Stimulated activated CD4-positive, alpha-beta T cell treated with anti-CD3 and anti-CD28 coated beads, Interleukin-2, amount 100 ng/mL, for 24 hours (primary cell): ENCODE results near the gene FILIP1L.

Source experiments
- DNase-seq, 2 donors: peaks; one replicate each; pipeline ENCODE4 v3.0.0-alpha.2; 2020

The FILIP1L gene

DNA sequence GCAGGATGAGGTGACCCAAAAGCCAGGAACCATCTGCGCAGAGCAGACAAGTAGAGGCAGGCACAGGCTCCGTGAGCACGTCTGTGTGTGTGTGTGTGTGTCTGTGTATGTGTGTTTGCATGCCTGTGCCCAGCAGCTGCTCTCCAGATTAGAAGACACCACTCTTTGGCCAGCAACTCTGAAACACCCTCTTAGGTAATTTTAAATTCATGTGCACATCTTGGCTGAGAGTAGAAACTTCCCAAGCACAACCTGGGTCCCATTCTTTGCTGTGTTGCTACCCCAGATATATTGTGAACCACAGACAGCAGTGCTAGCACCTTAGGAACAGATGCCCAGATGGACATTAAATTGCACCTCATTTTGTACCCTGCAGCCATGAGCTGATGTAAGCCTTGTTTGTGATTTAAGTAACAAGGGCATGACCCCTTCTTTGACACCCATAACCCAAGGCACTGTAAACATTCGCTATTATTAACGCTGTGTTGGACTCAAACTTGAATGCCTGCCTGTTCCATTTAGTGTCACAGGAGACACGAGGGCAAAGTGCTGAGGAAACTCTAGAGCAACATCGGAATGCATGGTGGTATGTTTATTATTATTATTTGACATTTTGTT, at the start of gene FILIP1L:
Gene FILIP1L, minus strand, starts transcription at position 89 of the 618 bp plus-strand sequence.
- DNase-seq, result no peak

DNA sequence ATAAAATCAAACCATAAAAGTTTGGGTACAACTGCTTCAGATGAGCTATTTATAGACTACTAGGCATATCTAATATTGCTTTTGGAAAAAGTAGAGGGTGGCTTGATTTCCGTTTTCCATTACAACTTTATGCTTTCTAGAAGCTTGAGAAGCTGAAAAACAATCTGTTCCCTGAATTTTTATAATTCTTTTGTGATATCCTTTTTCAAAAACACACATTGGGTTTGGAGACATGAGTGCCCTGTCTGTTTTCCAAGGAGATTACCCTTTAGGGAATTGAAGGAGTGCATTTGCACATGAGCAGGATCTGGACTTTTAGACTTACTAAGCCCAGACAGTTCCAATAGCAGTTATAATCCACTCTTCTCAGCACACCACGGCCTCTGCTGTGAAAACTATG, 49.5 kb upstream of the FILIP1L start:
- DNase-seq, result no peak

DNA sequence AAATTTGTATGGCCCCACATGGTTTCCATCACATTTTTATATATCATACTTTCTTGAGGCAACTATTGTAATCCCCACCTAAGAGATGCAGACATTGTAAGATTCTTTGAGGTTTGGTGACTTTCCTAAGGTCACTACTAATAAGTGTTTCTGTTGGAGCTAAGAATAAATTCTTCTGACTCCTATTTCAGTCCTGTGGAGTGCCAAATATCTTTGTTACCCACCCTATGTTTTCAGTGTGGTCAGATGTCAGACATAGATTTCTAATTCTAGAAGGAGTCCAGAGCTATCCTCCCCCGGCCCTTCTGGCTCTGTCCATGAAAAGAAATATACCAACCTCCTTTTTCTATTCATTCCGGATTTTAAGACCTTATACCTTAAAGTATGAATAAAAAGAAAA, 46.2 kb upstream of the FILIP1L start:
- DNase-seq, result no peak

DNA sequence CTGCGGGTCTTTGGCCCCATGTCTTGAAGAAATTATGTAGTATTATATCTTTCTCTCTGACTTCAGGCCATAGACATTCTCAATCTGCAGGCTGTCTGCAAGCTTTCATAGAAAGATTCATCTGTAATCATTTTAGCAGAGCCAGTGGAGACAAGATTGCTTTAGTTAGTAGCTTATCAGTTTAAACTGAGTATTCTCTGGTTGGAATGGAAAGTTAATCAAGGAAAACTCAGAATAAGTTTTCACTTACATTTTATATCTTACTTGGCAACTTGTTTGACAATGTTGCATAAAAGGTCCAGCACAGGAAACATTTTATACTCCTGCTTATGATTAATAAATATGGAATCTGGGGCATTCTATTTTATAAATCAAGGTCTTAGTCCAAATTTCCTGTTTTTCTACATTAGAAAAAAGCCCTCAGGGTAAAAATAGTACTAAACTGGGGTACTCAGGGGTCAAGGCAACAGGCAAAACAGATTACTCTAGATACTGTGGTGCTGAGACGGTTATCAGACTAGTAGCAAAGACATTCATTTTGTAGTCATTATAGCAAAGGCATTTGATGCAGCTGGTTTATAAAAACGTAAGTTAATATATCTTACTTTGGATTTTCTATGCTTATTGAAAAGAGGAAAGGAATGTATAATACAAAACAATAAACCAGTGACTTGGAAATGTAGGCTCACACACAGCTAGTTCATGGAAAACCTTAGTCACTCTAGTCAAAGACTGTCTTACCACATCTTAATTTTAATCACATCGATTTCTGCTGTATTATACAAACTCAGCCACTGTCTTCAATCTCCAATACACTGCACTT, 45.2 kb upstream of the FILIP1L start:
- DNase-seq, result no peak

- no peak for DNase-seq
Measured at GRCh38 chr3:100158918-100159330, 44.6 kb upstream of the FILIP1L start.

- DNase-seq, result no peak
Measured at GRCh38 chr3:100157685-100158084, 43.4 kb upstream of the FILIP1L start.

- DNase-seq, result no peak
Measured at GRCh38 chr3:100155590-100155989, 41.3 kb upstream of the FILIP1L start.

DNA sequence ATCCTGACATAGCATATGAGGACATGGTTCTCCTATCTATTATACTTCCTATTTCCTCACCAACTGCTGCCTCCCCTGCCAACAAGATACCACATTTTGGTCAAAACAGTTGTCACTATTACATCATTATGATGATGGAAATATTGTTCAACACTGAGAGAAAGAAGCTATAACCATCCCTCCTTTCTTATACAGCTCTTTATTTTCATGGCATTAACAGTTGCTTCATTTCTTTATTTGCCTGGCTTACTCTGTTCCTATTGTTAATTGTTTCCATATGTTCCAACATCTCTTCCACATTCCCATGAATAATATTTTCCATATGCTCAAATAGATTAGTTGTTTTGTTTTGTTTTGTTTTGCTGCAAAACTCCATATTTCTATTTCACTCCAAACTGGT, 40.8 kb upstream of the FILIP1L start:
- DNase-seq, result no peak

DNA sequence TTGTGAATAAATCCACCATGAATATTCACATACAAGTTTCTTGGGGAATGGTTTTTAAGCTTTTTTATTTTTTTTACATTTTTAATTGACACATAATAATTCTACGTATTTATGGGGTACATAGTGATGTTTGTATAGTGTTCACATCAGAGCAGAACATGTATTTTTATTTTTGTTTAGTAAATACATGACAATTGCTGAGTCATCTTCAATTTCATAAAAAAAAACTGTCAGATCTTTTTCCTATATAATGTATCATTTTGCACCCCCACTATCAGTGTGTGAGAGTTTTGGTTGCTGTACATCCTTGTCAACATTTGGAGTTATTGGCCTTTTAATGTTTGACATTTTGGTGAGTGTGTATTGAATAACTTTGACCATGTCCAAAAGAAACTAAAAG, 39.9 kb upstream of the FILIP1L start:
- no peak for DNase-seq

DNA sequence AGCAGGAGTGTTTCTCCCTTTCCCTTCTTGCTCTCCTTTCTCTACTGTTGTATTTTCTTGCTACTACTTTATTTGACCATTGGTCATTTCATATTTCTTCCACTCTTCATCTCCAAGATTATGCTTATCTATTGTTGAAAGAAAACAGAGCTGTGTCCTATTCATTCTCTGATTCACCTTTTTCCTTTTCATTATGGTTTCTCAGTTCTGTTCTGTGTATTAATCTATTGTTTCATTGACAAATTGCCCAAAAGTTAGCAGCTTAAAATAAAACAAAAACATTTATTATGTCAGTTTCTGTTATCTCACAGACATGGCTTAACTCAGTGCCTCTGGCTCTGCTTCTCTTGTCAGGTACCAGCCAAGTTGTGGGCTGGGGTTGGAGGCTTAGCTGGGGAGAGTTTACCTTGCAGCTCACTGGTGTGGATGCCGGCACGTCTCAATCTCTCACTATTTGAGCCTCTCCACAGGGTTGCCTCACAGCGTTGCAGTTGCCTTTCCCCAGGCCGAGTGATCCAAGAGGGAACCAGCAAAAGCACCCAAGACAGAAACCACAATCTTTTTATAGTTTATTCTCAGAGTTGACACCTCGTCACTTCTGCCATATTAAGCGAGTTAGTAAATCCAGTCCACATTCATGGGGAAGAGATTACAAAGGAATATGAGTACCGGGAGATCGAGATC, 36.9 kb upstream of the FILIP1L start:
- no peak for DNase-seq

DNA sequence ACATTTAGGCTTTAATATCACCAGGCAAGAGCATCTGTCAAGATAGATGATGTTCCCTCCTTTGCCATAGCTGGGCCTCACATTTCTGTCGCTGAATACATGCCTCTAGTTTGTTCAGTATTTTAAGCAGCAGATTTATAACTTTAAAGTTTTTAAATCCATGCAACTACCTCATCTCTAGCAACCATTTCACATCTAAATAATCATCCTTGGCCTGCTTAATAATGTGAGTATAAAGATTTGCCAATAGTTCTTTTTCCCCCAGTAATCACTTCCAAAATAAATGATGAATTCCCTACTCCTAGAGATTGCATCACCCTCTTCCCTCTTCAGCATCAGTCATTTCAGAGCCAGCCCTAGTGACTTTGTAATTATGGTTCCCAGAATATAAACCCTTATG, 36.2 kb upstream of the FILIP1L start:
- no peak for DNase-seq

DNA sequence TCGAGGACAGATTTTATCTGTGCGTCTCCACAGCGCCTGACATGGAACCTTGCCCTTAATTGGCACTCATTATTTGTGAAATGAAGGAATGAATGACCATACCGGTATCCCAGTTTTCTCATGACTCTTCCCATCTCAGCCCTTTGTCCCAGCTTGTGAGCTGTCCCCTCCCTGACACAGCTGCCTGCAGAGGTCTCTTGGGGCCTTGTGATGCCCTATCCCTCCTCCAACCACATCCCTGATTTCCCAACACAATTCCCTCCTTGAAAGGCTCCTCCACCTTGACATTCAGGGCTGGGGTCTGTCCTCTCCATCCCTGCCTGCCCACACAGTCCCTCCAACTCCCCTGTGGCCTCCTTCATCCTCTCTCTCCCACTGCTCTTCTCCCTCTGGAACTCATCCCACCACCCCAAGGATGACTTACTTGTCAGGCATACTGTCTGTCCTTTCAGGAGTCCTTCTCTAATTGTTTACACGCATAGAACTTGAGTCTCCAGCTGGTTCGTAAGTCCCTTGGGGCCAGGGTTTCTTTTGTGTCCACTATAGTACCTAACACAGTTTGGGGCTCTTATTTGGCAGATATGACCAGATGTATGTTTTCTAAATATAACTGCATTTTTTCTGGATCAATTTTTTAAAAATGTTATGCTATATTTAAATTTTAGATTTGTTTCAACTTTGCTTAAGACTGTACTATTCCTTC, 35.6 kb upstream of the FILIP1L start:
- no peak for DNase-seq

DNA sequence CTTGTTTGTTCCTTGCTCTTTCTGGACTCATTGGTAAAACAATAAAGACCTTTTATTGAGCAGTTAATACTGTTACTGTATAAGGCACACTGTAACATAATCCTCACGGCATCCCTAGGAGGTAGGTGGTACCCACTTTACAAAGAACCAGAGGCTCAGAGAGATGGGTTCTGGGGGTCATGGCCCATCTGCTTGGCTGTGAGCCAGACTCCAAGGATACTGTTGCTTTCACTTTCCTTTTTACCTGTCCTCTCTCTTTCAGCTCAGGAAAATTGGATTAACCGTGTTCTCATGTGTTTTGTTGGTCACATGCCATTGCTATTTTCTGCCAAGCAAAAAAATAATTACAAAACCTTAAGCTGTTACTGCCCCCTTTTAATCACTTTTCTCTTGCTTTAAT, 34.8 kb upstream of the FILIP1L start:
- DNase-seq, result no peak

DNA sequence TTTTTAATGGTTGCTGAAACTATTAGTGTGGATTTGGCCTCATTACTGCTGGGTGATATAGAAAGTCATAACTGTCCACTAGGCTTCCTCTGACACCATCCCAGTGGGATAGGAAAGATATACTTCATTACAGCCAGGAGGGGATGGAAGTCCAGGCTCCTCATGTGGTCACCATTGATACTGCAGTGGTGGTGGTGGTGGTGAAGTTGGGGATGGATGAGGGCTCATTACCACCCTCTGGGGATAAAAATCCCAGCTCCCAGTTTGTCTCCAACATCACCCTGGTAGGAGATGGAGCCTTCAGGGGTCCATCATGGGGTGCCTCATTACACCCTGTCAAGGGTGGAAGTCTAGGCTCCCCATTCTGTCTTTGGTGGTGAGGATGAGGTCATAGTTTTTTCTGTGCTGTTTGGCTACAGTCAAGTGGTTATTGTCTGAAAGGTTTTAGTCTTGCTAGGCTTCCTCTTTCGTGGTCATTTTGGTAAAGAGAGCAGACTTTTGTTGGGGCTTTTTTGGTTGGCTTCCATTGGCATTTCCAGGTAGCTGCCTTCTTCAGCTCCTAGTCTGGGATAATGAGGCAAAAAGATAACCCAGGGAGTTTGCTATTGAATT, 30.1 kb upstream of the FILIP1L start:
- DNase-seq, result no peak

- no peak for DNase-seq
Measured at GRCh38 chr3:100141586-100141985, 27.3 kb upstream of the FILIP1L start.

- no peak for DNase-seq
Measured at GRCh38 chr3:100140976-100141375, 26.7 kb upstream of the FILIP1L start.

GRCh38 chr3:100136921-100137320, 22.6 kb upstream of the FILIP1L start:
- no peak for DNase-seq

GRCh38 chr3:100131241-100131640, 16.9 kb upstream of the FILIP1L start:
- DNase-seq, result no peak

DNA sequence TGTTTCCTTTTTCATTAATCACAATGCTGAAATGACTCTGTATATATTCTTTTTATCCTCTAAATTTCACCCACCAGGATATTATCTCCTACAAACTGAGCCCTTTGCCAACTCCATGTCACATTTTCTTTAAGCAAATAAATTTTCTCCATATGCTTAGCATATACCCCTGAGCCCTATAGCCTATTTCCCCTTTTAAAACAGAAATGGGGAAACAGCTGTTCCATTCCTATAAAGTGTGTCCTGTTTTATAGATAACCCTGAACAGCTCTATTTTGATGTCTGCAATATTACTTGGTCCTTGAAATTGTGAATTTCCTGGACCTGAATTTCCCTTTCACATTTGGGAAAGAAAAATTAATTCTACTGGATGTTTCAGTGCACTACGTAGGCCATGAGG, 15.6 kb upstream of the FILIP1L start:
- no peak for DNase-seq

DNA sequence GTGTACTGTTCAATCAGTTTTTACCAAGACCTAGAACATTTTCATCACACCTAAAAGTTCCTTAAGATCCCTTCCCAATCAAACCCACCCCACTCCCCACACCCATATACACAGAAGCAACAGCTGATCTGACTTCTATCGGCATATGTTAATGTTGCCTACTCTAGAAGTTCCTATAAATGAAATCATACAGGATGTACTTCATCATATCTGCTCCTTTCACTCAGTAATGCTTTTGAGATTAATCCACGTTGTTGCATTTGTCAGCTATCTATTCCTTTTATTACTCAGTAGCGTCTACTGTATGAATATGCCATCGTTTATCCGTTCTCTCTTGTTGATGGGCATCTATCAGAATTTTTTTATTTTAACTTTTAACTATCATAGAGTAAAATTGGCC, 14.3 kb upstream of the FILIP1L start:
- no peak for DNase-seq

GRCh38 chr3:100127792-100128191, 13.5 kb upstream of the FILIP1L start:
- no peak for DNase-seq

GRCh38 chr3:100125161-100125938, 11.0 kb upstream of the FILIP1L start:
- DNase-seq, result no peak
